Stomach (tissue), 9 donors: ENCODE results near the gene WFDC2. TPM values are rescaled to one million over a fixed set of nuclear protein-coding genes. Genes with fewer than 3 reads are reported as not detected.

ENCODE experiments used
- DNase-seq, 2 donors: peaks; one replicate each; pipeline versions ENCODE4 v3.0.0 to v3.0.0-alpha.2; 2013 to 2019
- H3K27ac ChIP-seq, 5 donors: fragments of 200-600 bp in 4 of 5; sonication (generic) in 4 of 5; one replicate each; pipeline ENCODE4 v1.5.1; 2013 to 2019; ENCODE audit warnings: mild to moderate bottlenecking in 1 of 5, moderate library complexity in 1 of 5
- H3K27me3 ChIP-seq, 3 donors: fragments of 200-600 bp; sonication (generic); one replicate each; pipeline ENCODE4 v1.5.1; 2017 to 2019; ENCODE audit warnings: mixed run types in 1 of 3
- H3K36me3 ChIP-seq, 4 donors: fragments of 200-600 bp; sonication (generic); 1 replicate in 3 of 4; 2 replicates in 1 of 4; pipeline ENCODE4 v1.5.1; 2016 to 2019
- H3K4me1 ChIP-seq, 4 donors: fragments of 200-600 bp; sonication (generic); one replicate each; pipeline ENCODE4 v1.5.1; 2016 to 2019
- H3K4me3 ChIP-seq, 4 donors: fragments of 200-600 bp; sonication (generic) in 3 of 4; one replicate each; pipeline ENCODE4 v1.5.1; 2016 to 2019; ENCODE audit warnings: mild to moderate bottlenecking in 1 of 4
- H3K9me3 ChIP-seq, 4 donors: fragments of 200-600 bp; sonication (generic); one replicate each; pipeline ENCODE4 v1.5.1; 2016 to 2019
- EP300 ChIP-seq: sonication (generic); formaldehyde crosslinking; IDR thresholded peaks from one replicate; pipeline ENCODE4 v1.6.1; 2017; ENCODE audit warnings: antibody characterized with exemption
- POLR2A ChIP-seq, 4 donors: fragments of 450-650 bp; IDR thresholded peaks; one replicate each; pipeline ENCODE4 v1.6.1; 2016; ENCODE audit warnings: antibody characterized with exemption in 4 of 4, control low read depth in 2 of 4, mild to moderate bottlenecking in 1 of 4, moderate library complexity in 1 of 4
- POLR2AphosphoS5 ChIP-seq, 3 donors: sonication (generic); formaldehyde crosslinking; IDR thresholded peaks; one replicate each; pipeline ENCODE4 v1.6.1; 2016; ENCODE audit warnings: antibody characterized with exemption in 3 of 3
- WGBS, 5 donors: extraction: QIAGEN DNeasy Blood & Tissue Kit in 3 of 5; methylation state at CpG; one replicate each; pipeline versions ENCODE4 v1.1.5 to v1.1.7; 2013 to 2018; 5-methylcytosine and 5-hydroxymethylcytosine counted together
- intact Hi-C: fragments of 100-400 bp; cut with DNase I; formaldehyde crosslinking; loops from one replicate; pipeline ENCODE4 v1.15.1; 2023; ENCODE audit warnings: low total_unique reads
- polyA plus RNA-seq, 3 donors: library from polyadenylated mRNA; stranded (reverse); fragments of 200-250 nt; gene quantifications; one replicate each; pipeline ENCODE4 v1.2.3, GENCODE V29; 2013
- total RNA-seq, 5 donors: library from RNA; depleted of rRNA; stranded (reverse); fragments of >200 nt; gene quantifications; one replicate each; pipeline versions ENCODE4 v1.1.0 to v1.2.3, GENCODE V29; 2014 to 2016
- TF ChIP-seq, protein P1 (sequence below), 7 experiments: fragments of 450-650 bp in 4 of 7; fragments of 200-600 bp in 3 of 7; sonication (generic) in 3 of 7; IDR thresholded peaks; one replicate each; pipeline ENCODE4 v1.5.1; 2016 to 2019; ENCODE audit warnings: antibody characterized with exemption in 7 of 7, control low read depth in 2 of 7, mild to moderate bottlenecking in 1 of 7
- donor health status: healthy with polysubstance abuse.
- donor health status: Bipolar disorder and iron deficiency.
- donor health status: healthy.

Gene WFDC2
- total and polyA plus RNA-seq, 8 donors: 2.2 to 82.8 (median 49.0) TPM; not detected in 1

DNA sequence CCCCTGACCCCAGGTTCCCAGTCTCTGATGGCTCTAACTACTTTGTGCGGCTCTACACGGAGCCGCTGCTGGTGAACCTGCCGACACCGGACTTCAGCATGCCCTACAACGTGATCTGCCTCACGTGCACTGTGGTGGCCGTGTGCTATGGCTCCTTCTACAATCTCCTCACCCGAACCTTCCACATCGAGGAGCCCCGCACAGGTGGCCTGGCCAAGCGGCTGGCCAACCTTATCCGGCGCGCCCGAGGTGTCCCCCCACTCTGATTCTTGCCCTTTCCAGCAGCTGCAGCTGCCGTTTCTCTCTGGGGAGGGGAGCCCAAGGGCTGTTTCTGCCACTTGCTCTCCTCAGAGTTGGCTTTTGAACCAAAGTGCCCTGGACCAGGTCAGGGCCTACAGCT lies 44.0 kb upstream of the WFDC2 start:
- H3K36me3 ChIP-seq: peaks cover 42 to 70% (median 64%) of the 10 kb centered on the region in 4 donors
- no peak for DNase-seq
- TF ChIP-seq POLR2AphosphoS5 (IDR thresholded peaks at IDR 0.05): no peak
- TF ChIP-seq EP300: no peak
- TF ChIP-seq POLR2A (IDR thresholded peaks at IDR 0.05): no peak
- TF ChIP-seq, protein P1, sequence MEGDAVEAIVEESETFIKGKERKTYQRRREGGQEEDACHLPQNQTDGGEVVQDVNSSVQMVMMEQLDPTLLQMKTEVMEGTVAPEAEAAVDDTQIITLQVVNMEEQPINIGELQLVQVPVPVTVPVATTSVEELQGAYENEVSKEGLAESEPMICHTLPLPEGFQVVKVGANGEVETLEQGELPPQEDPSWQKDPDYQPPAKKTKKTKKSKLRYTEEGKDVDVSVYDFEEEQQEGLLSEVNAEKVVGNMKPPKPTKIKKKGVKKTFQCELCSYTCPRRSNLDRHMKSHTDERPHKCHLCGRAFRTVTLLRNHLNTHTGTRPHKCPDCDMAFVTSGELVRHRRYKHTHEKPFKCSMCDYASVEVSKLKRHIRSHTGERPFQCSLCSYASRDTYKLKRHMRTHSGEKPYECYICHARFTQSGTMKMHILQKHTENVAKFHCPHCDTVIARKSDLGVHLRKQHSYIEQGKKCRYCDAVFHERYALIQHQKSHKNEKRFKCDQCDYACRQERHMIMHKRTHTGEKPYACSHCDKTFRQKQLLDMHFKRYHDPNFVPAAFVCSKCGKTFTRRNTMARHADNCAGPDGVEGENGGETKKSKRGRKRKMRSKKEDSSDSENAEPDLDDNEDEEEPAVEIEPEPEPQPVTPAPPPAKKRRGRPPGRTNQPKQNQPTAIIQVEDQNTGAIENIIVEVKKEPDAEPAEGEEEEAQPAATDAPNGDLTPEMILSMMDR (IDR thresholded peaks at IDR 0.05): no peak
- H3K4me3 ChIP-seq: no peak overlapping the region
- intact Hi-C loops: no loop called here
- no peaks in the 10 kb centered on the region for H3K9me3 ChIP-seq
- H3K27me3 ChIP-seq: no peaks in the 10 kb centered on the region
- WGBS, 5 donors: 94 to 96% (median 94%) methylated on average over 17 of the region's 17 CpGs
- no peak overlapping the region for H3K27ac ChIP-seq
- peaks cover 3 to 16% (median 14%) of the 10 kb centered on the region in 4 donors for H3K4me1 ChIP-seq

DNA sequence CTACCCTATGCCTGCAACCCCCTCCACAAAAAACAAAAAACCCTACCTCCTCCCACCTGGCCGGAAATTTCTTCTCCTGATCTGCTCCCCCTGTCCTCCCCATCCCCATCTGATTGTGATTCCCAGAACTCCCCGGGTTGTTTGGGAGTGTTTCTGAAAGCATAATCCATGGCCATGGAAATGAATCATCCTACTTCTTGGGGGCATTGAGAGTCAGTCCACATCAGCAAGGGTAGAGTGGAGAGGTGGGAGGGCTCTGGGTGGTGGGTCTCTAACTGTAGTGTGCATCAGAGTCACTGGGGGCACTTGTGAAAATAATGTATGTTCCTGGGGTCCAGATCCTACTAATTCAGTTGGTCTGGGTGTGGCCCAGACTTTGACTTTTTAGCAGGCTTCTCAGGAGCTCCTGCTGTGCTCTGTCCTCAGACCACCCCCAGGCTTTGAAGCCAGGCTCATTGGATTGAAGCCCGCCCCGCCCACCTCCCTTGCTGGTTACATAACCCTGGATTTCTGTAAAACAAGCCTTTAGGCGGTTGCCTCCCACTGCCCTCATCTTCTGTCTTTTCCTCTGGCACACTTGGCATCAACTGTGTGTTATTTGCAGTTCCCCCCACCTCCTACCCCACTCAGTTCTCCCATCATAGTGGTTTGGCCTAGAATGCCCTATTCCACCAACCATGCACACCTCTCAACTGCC lies 43.1 kb upstream of the WFDC2 start:
- Histone ChIP-seq H3K4me1 (peaks cover 3 to 16% (median 14%) of the 10 kb centered on the region in 4 donors), H3K27me3 (no peaks in the 10 kb centered on the region), H3K9me3 (no peaks in the 10 kb centered on the region), H3K4me3 (no peak overlapping the region), H3K36me3 (peaks cover 33 to 61% (median 55%) of the 10 kb centered on the region in 4 donors), H3K27ac (peak overlapping the region in 1 of 5 donors; percentile 36)
- no peak for DNase-seq
- intact Hi-C loops: no loop called here
- 80 to 90% (median 86%) methylated on average over 5 of the region's 5 CpGs for WGBS, 5 donors
- no peak for TF ChIP-seq POLR2AphosphoS5 (IDR thresholded peaks at IDR 0.05)
- TF ChIP-seq EP300: no peak
- TF ChIP-seq, protein P1 (IDR thresholded peaks at IDR 0.05): no peak
- no peak for TF ChIP-seq POLR2A (IDR thresholded peaks at IDR 0.05)

DNA sequence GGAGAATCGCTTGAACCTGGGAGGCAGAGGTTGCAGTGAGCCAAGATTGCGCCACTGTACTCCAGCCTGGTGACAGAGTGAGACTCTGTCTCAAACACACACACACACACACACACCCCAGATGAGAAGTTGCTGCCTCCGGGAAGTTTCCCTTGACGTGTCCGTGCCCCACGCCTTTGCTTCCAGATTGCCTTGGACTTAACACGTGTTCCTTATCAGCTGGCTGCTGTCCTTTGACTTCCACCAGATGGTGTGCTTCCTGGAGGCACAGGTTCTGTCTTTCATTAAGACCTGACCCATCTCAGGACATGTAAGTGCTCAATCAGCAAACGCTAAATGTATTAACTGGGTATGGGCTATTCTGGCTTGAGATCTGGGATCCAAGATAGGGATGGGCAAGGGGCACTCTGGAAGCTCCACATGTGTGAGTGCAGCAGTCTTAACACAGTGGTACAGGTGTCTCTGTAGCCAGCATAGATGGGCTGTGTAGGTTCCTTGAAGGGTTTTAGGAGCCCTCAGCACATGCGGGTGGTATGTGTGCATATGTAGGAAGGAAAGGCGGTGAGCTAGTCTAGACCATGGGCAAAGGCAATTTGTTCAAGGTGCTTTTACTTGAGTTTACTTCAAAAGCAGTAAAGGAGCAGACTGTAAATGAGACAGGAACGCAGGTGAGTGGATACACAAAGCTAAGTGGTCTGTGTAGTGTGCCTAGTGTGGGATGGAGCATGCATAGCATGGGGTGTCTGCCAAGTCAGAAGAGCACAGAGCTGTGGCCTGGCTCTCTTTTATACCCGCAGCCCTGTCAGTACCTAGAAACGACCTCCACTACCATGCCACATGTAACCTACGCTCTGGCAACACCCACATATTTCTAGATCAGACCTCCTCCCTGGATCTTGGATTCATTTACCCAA lies 42.1 kb upstream of the WFDC2 start:
- Histone ChIP-seq H3K9me3 (no peaks in the 10 kb centered on the region), H3K27me3 (no peaks in the 10 kb centered on the region), H3K4me1 (peaks cover 3 to 16% (median 14%) of the 10 kb centered on the region in 4 donors), H3K36me3 (peaks cover 24 to 50% (median 46%) of the 10 kb centered on the region in 4 donors), H3K27ac (peak overlapping the region in 1 of 5 donors; percentile 36), H3K4me3 (no peak overlapping the region)
- DNase-seq: peak; percentile 36 to 66
- WGBS, 5 donors: 59 to 70% (median 68%) methylated on average over 14 of the region's 14 CpGs
- intact Hi-C loops: no loop called here
- peak in 2 of 3 donors; percentile 33 to 46 for TF ChIP-seq POLR2AphosphoS5 (IDR thresholded peaks at IDR 0.05)
- TF ChIP-seq EP300: no peak

DNA sequence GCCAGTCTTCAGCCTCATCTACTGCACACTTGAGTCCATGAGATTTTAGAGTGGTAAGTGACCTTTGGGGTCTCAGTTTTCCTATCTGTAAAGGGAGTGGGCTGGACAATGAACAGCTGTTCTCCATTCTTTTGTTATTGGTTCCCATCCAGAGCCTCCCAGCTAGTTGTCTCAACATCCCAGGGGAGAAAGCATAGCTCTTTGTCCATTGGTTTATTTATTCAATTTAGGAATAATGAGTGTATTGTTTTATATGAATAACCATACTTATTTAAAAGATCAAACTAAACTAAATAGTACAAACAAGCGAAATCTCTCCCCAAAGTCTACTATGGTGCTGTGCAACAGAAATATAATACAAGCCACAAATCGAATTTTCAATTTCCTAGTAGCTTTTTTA lies 39.9 kb upstream of the WFDC2 start:
- Histone ChIP-seq H3K9me3 (no peaks in the 10 kb centered on the region), H3K4me1 (peaks cover 3 to 21% (median 14%) of the 10 kb centered on the region in 4 donors), H3K27ac (no peak overlapping the region), H3K36me3 (peaks cover 11 to 29% (median 25%) of the 10 kb centered on the region in 4 donors), H3K4me3 (no peak overlapping the region), H3K27me3 (no peaks in the 10 kb centered on the region)
- intact Hi-C loops: loop anchor here (5.0 kb wide), 1 partner anchor 52 kb away; the partner anchor contains the start of gene TP53TG5
- WGBS, 5 donors: 72 to 87% (median 84%) methylated on average over 2 of the region's 2 CpGs
- no peak for DNase-seq
- TF ChIP-seq POLR2A (IDR thresholded peaks at IDR 0.05): no peak
- TF ChIP-seq EP300: no peak
- no peak for TF ChIP-seq POLR2AphosphoS5 (IDR thresholded peaks at IDR 0.05)
- TF ChIP-seq, protein P1 (IDR thresholded peaks at IDR 0.05): no peak
